GM21786 (cell line): ENCODE results near the gene LSM11.

Experiments
- ATAC-seq: cut with Tn5 transposase; IDR thresholded peaks from one replicate; pipeline ENCODE4 v1.9.1; 2021; ENCODE audit not compliant: unreplicated experiment

Gene LSM11

DNA sequence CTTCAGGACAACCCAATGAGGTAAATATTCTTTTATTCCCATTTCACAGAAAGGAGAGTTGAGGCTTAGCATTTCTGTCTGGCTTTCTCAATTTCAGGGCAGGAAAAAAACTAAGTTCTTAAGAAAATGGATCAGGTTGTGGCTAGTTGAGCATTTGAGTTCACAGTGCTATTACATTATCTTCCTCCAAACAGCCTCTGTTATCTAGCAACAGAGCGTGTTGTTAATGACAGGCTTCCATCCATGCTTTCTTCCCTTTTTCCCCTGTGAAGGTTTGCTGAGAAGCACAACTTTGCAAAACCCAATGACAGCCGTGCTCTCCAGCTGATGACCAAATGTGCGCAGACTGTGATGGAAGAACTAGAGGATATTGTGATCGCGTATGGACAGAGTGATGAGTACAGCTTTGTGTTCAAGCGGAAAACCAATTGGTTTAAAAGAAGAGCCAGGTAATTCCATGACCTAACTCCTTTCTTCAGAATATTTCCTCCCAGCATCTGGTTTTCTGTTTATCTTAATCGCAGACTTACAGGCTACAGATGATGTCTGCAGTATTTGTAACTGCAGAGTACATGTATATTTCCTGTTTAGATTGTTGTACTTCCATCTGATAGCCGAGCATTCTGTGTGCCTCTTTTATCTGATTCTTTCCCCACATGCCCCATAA is 10.8 kb upstream of the LSM11 start:
- ATAC-seq: no peak

DNA sequence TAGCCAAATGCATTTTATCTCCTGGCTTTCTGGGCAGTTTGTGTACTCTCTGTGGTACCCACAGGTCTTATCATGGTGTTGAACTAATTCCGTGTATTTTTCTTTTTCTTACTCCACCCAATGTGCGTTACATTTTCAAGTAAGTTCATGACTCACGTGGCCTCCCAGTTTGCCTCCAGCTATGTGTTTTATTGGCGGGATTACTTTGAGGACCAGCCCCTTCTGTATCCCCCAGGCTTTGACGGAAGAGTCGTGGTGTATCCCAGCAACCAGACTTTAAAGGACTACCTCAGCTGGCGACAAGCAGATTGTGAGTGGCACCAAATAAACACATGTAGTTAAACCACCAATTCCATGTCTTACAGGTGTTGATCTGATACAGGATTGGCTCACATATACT is 9.1 kb upstream of the LSM11 start:
- ATAC-seq: no peak

DNA sequence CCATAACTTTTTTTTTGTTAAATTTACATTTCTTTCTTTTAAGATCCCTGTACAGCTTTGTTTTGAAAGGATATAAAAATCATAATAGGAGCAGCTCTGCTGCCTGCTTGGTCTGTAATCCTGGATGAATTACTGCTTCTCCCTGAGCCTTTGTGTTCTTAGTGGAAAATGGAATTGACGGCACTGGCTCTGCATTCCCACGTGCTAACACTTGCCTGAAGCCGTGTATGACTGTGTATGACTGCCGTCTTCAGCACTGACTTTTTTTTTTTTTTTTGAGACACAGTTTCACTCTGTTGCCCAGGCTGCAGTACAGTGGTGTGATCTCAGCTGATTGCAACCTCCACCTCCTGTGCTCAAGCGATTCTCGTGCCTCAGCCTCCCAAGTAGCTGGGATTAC is 7.5 kb upstream of the LSM11 start:
- no peak for ATAC-seq

DNA sequence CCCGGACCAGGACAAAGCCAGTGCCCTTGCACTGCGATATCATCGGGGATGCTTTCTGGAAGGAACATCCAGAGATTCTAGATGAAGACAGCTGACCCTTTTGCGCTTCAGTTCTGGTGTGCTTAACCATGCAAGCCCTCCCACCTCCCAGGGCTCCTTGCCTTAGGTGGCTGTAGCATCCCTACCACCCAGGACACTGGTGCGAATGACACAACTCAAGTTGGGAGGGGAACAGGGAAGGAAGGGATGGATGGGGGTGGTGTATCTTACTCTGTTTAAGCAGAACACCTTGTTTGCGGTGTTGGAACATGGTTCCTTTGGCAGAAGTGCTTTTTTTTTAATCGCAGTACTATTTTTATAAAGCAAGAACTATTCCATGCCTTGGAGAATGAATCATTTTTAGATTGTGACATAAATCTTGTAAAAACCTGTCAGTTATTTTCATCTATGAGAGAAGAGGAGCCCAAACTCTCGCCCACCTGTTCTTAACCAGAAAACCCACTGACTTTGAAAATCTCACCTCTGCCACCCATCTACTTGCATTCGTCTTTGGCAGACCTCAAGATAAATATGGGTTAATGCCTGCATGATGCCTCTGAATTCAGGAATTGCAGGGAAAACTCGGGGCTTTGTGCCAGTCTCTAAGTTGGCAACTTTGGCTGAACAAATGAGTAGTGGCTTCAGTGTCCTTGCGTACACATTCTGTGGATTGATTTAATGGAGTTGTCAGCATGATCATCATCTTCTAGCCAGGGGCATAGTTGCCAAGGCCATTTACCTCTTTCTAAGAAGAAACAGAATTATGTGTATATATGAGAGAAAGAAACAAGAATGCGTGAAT is 3.9 kb upstream of the LSM11 start:
- ATAC-seq: no peak

DNA sequence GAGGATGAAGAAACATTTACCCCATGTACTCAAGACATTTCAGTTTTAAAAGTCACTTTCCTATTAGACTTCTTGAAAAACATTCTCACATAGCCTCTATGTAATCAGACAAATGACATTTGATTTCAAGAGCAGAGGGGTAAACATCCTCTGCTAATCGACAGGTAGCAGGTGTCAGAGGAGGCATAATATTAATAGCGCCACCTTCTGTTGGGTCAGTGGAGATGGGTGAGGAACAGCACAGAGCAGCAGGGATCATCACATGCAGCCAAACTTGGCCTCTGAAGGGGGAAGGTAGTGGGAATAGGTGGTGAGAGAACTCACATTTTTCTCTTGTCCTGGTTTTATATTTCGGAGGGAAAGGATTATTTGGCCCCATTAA is 3.3 kb upstream of the LSM11 start:
- ATAC-seq: no peak

DNA sequence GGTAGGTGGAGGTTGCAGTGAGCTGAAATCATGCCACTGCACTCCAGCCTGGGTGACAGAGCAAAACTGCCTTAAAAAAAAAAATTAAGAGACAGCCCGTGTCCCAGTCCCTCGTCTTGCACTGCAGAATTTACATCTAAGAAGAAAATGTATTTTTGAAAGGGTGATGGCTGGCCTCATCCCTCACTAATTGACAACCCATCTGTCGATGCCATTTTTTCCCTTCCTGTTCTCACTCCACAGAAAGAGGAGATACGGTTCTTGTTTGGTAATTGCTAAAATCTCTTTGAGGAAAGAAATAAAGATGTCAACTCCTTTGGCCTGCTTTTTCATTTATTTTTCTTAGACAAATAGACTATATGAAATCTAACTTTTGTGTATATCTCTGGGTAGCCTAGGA is 2.4 kb upstream of the LSM11 start:
- no peak for ATAC-seq

DNA sequence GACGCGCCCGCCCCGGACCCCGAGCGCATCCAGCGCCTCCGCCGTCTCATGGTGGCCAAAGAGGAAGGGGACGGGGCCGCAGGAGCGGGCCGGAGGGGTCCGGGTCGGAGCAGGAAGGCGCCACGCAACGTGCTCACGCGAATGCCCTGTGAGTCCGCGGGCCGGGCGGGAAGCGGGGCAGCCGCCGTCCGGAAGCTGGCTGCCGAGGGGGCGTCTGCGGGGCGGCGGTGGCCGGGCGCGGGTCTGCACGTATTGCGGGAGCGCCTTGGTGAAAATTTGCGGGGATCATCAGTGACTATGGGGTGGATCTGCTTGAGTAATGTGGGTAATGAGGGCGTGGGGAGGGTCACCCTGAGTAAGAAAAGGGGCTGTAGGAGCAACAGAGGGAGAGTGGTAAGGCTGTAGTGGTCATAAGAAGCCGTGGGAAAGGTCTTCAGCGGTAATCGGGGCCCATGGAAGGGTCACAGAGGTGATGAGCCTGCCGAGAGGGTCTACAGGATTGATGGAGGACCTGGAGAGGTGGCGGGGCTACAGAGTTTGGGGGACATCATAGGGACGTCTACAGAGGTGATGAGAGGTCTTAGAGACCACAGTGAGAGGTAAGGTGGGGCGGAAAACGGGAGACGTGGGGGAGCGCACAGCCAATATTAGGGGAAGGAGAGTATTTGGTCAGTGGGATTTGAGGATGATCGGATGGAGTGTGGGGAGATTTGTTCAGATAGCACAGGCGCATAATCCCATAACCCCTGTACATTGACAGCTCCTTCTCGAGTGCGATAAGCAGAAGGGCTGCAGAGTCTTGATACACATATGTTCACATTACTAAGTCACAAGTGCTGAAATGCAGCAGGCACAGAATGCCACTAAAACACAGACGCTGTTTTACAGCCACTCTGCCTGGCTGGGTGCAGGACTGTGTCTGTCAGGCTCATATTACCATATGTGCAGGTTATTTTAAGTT is 819 bp downstream of the LSM11 start:
- peak; percentile 17 for ATAC-seq

DNA sequence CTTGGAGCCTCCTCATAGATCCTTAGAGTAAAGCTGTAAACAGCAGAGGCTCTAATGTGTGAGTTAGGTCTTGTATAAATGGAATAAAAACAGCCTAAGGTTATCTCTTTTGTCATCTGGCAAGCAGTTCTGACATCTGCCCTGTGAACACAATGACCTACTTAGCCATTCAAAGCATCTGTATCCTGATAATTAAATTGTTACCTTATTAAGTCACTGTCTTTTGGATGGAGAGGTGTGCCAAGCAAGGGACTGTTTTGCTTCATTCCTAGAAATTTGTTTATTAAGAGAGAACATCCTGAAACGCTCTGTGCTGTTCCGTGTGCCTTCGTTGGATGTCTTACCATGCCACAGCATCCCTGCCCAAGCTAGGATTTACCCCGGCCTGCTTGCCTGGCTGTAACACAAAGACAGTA is 1.5 kb downstream of the LSM11 start:
- no peak for ATAC-seq

DNA sequence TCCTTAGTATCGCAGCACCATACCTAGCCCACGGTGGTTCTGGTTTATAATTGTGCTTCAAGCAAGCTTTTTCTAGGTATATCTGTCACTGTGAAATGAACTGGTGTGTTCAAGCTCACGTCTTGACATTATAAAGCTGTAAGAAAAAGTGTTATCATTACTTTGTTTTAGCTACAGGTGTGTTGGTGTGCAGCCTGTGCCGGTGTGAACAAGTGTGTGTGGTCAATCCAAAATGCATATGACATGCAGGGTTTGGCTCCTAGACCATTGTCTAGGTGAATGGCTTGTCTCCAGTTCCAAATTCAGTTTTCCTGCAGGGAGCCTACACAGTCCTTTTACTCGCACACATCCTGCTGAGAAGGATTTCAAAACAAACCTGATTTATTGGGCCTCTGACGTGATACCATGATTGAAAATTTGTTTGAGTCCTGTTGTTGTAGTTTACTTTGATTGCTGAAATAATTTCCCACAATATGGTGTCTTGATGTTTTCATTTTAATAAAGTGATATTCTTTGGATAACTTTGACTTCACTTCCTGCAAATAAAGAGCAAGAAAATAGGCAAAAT is 3.7 kb downstream of the LSM11 start:
- no peak for ATAC-seq

DNA sequence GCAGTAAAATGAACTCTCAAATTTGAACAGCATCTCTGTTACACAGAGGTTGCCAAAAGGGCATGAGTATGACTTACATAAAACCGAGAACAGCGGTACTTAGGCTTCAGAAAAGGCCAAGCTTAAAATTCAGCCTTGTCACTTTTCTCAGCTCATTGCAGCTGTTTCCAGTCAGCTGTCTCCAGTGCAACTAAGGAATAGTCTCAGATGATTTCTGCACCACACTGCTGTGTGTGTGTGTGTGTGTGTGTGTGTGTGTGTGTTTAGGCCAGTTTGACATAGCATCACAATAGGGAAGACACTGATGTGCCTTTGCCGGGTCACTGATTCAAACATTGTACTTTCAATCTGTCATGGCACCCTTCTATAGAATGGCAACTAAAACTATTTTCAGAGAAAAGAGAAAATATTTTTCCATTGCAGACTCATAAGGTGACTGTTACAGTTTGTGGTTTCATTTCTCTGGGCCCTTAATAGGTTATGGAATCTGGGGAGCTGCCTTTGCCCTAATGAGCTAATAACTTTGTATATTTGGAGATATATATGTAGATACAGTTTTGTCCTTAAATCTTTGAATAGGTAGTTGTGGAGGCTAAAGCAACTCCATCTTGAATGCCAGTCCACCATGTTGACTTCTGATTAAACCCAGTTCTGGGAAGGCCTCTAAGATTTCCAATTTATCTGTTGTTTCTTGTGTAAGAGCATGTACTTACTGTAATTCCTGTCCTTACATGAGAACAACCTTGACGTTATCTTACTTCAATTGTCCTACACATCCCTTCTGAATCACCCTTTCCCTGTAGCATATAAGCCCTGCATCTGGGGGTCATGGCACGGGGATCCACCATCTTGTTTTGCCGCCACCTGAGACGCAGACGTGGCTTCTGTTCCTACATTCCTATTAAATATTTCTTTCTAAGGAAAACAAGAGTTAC is 4.5 kb downstream of the LSM11 start:
- ATAC-seq: no peak

DNA sequence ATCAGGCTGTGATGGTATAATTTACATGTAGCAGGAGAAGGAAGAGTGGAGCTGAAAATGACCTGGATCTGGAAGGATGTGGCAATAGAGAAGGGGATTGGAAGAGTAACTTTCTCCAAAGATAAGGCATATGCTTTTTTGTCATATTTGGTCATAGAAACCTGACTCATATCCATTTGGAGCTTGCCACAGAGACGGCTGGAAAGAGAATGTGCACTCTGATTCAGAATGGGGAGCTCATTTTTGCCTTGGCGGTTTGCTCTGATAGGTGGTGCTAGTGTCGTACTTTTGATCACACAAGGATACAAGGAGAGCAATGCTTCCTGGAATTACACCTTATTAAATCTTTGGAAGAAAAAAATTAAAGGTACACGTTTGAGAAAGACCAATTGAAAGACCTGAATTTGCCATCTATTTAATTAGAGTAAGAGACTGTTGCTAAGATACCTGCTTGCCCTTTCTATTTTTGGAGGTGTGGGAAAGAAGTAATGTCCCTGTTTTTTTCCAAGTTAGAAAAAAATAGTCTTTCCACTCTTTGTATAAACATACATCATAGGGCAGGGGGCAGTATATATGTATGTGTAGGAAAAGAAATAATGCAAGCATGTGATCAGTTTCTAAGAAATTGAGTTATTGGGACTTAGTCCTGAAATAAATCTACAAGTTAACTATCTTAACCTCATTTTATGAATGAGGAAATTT is 5.4 kb downstream of the LSM11 start:
- ATAC-seq: no peak

DNA sequence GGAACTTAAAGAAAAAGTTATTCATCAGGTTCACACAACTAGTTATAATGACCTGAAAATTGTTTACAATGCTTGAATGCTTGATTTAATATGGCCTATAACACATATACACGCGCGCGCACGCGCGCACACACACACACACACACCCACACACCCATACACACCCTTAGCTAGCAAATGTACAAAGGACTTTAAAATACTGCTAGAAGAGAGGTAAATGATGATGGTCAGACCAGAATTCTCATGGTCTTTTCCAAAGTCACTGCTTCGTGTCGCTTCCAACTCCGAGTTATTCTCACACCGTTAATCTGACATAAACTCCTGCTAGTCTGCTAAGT is 5.9 kb downstream of the LSM11 start:
- ATAC-seq: no peak

DNA sequence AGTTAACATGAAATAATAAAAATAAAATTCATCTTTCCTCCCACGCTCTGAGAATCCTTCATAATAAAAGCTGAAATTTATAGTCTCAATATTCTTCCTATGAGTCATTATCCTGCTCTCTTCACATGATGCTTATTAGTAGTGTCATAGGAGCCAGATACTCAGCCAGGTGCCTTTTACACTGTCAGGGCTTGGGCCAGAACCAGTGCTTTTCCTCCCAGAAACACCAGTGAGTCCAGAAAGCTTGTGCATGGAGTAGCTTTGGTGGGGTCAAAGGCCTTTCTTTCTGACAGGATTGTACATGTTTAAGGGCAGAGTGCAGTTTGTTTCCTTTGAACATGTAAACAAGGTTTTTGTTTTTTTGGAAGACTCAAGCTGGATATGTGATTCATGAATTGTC is 6.8 kb downstream of the LSM11 start:
- ATAC-seq: no peak

DNA sequence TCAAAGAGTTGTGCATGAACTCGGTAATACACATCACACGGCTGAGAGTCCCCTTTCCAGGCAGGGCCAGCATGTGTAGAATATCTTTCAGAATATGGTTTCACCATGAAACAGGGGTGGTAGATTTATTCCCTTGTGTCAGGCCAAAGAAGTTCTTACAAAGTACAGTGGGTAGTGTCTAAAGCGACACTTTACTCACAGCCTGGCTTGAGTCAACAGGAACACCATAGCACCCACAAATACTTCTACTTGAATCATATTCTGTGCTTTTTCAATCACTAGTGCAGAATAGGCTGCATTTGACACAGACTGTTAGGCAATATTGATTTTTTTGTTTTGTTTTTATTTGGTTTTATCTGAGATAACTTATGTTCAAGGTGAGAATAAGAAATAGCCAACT is 12.6 kb downstream of the LSM11 start:
- ATAC-seq: no peak

DNA sequence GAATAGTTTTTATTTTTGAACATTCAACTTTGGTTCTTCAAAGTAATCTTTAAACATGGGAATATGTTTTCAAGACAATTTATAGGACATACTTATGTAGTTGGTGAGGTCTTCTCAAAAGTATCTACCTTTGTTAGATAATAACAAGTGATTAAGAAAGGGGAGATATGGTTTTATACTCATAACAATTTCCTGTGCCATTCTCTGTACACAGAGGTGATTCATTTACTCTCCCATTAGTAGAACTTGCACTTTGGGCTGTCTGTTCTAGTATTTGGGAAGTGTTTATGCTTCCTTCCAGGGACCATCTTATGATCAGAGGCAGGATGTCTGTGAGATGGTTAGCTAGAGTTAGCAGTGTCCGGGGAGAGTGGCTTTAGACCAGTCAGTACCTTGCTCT is 15.2 kb downstream of the LSM11 start:
- ATAC-seq: no peak

DNA sequence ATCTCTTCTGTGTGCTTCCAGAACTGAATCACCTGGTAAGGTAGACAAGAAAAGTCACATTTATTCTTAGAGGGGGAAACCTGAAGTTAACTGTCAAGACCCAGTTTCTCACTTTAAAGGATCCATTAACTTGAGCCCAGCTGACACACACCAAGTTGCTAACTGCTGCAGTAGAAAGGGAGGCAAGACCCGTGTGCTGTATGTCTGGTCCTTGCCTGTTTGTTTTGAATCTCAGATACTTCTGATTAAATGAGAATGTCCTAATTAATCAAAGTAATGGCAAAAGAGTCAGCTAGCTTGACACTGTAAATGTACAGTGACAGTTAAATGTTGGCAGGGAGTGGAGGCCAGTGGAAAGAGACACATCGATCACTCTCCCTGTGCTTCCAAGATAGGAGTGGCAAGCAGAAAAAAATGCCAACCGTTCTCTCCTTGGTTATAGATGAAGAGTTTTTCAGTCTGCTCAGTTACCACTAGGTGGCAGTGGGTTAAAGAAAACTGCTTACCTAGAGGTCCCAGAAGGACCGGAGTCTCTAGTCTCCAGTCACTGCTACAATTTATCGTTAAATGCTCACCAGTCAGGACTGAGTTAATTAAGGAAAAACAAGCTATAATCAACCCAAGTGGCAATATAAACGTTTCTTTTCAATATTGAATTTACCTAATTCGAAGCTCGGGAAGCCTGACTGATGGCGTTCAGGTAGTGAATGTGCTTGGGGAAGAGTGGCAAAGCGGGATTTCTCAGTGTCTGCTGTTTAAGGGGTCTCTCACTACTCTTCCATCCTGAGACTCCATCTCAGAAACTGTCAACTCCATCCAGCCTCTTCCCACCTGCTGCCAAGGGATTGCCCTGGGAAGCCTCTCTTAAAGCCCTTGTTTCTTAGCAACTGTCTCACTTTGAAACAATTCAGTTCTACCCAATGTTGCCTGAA is 18.4 kb downstream of the LSM11 start:
- peak; percentile 83 for ATAC-seq

DNA sequence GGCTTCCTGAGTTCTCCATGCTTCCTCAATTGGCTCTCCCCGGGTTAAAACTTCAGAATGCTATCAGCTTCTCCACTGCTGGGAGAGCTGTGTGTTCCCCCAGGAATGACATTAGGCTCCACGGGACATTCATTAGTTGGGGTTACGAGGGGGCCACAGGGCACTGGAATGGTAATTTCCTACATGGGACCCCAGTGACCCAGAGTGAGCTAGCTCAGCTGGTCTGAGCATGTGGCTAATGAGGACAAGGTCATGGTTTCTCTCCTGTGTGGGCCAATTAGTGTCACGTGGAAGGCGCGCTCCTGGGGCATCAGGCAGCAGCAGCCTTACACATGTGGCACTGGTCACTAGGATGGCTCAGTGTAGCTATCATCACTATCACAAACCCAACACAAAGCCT is 21.0 kb downstream of the LSM11 start:
- ATAC-seq: no peak

DNA sequence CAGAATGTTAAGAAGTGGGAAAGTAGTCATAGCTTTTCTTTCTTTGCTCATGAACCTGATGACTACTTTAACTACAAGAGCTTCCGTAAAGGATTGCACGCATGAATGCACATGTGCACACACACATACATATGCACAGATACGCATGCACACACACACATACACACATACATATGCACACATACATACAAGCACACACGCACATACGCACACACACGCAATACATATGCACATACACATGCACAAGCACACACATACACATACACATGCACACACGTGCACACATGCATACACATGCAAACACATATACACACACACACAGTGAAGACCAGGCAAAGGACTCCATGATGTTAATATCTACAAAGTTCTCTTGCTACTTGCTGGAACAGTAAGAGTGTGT is 22.9 kb downstream of the LSM11 start:
- ATAC-seq: no peak

DNA sequence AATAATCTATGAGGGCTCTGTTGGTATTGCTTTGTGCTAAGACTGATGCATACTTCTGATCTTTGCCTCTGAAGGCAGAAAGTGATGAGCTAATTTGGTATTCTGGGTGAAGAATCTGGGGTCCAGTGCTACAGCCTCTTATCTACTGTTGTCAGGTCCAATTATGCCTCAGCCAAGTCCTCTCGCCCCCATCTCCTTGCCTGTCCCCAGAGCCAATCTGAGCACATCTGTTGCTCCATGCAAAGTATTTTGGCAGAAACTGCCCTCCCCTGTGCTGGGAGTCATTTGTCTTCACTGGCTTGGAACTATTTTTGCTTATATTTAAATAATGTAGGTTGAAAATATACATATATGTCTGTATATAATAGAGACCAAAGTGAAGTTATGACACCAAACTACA is 23.4 kb downstream of the LSM11 start:
- no peak for ATAC-seq
